HG03103 (cell line): Measurements from ENCODE around the gene ACKR2.
A peak's percentile ranks its signal among the peaks of the same experiment; 100 is the strongest.

Source experiments
- ATAC-seq: cut with Tn5 transposase; IDR thresholded peaks from one replicate; pipeline ENCODE4 v1.9.1; 2021; ENCODE audit warnings: low read depth; ENCODE audit not compliant: unreplicated experiment

ACKR2 gene

GRCh38 chr3:42809202-42809601 is at the start of gene ACKR2:
ACKR2 (plus strand) TSS chr3:42809445; CDS start chr3:42864503, 55,058 bp downstream.
- ATAC-seq: no peak

- no peak for ATAC-seq
Observed at GRCh38 chr3:42762046-42762724, 47.1 kb upstream of the ACKR2 start.

GRCh38 chr3:42763021-42763420 is 46.2 kb upstream of the ACKR2 start:
- no peak for ATAC-seq

GRCh38 chr3:42764115-42764514 is 45.1 kb upstream of the ACKR2 start:
- no peak for ATAC-seq

- ATAC-seq: no peak
Observed at GRCh38 chr3:42764561-42765295, 44.5 kb upstream of the ACKR2 start.

GRCh38 chr3:42769477-42770131 is 39.6 kb upstream of the ACKR2 start:
- ATAC-seq: no peak

GRCh38 chr3:42771271-42771670 is 38.0 kb upstream of the ACKR2 start:
- no peak for ATAC-seq

- ATAC-seq: peak; percentile 99
Observed at GRCh38 chr3:42772670-42773408, 36.4 kb upstream of the ACKR2 start, which contains the start of gene CCDC13. CCDC13 (minus strand) TSS chr3:42773253; CDS start chr3:42758345, 14,908 bp downstream.

GRCh38 chr3:42773409-42773751 is 35.9 kb upstream of the ACKR2 start:
- ATAC-seq: no peak

- no peak for ATAC-seq
Observed at GRCh38 chr3:42778644-42779043, 30.6 kb upstream of the ACKR2 start.

GRCh38 chr3:42780398-42780797 is 28.8 kb upstream of the ACKR2 start:
- no peak for ATAC-seq

- no peak for ATAC-seq
Observed at GRCh38 chr3:42780892-42781700, 28.1 kb upstream of the ACKR2 start.

GRCh38 chr3:42786212-42786611 is 23.0 kb upstream of the ACKR2 start:
- ATAC-seq: no peak

- no peak for ATAC-seq
Observed at GRCh38 chr3:42786631-42787030, 22.6 kb upstream of the ACKR2 start.

- ATAC-seq: no peak
Observed at GRCh38 chr3:42790714-42791229, 18.5 kb upstream of the ACKR2 start.

- ATAC-seq: no peak
Observed at GRCh38 chr3:42795621-42796181, 13.5 kb upstream of the ACKR2 start.

GRCh38 chr3:42796332-42796885 is 12.8 kb upstream of the ACKR2 start:
- no peak for ATAC-seq

- ATAC-seq: no peak
Observed at GRCh38 chr3:42799376-42799775, 9.9 kb upstream of the ACKR2 start.

GRCh38 chr3:42800251-42800650 is 9.0 kb upstream of the ACKR2 start:
- no peak for ATAC-seq
